ENCODE measurements around the gene PALM.

DNA sequence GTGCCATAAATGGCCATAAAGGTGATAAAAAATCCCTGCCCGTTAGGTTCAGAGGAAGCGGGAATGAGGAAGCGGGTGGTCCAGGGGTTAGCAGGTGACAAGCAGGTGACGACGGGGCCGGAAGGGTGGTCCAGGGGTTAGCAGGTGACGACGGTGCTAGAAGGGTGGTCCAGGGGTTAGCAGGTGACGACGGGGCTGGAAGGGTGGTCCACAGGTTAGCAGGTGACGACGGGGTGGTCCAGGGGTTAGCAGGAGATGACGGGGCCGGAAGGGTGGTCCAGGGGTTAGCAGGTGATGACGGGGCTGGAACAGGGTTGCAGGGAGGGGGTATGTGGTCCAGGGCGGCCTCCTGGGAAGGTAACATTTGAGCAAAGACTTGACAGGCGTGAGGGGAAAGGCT lies 19.7 kb upstream of the PALM start:
- no peak for TF ChIP-seq POLR2AphosphoS5 (IDR thresholded peaks at IDR 0.05)
- TF ChIP-seq, protein P1, sequence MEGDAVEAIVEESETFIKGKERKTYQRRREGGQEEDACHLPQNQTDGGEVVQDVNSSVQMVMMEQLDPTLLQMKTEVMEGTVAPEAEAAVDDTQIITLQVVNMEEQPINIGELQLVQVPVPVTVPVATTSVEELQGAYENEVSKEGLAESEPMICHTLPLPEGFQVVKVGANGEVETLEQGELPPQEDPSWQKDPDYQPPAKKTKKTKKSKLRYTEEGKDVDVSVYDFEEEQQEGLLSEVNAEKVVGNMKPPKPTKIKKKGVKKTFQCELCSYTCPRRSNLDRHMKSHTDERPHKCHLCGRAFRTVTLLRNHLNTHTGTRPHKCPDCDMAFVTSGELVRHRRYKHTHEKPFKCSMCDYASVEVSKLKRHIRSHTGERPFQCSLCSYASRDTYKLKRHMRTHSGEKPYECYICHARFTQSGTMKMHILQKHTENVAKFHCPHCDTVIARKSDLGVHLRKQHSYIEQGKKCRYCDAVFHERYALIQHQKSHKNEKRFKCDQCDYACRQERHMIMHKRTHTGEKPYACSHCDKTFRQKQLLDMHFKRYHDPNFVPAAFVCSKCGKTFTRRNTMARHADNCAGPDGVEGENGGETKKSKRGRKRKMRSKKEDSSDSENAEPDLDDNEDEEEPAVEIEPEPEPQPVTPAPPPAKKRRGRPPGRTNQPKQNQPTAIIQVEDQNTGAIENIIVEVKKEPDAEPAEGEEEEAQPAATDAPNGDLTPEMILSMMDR (IDR thresholded peaks at IDR 0.05; ENCODE audit: poor library complexity, severe bottlenecking), result no peak
- TF ChIP-seq, protein P2, sequence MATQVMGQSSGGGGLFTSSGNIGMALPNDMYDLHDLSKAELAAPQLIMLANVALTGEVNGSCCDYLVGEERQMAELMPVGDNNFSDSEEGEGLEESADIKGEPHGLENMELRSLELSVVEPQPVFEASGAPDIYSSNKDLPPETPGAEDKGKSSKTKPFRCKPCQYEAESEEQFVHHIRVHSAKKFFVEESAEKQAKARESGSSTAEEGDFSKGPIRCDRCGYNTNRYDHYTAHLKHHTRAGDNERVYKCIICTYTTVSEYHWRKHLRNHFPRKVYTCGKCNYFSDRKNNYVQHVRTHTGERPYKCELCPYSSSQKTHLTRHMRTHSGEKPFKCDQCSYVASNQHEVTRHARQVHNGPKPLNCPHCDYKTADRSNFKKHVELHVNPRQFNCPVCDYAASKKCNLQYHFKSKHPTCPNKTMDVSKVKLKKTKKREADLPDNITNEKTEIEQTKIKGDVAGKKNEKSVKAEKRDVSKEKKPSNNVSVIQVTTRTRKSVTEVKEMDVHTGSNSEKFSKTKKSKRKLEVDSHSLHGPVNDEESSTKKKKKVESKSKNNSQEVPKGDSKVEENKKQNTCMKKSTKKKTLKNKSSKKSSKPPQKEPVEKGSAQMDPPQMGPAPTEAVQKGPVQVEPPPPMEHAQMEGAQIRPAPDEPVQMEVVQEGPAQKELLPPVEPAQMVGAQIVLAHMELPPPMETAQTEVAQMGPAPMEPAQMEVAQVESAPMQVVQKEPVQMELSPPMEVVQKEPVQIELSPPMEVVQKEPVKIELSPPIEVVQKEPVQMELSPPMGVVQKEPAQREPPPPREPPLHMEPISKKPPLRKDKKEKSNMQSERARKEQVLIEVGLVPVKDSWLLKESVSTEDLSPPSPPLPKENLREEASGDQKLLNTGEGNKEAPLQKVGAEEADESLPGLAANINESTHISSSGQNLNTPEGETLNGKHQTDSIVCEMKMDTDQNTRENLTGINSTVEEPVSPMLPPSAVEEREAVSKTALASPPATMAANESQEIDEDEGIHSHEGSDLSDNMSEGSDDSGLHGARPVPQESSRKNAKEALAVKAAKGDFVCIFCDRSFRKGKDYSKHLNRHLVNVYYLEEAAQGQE (IDR thresholded peaks at IDR 0.05; ENCODE audit: borderline replicate concordance), result no peak
- TF ChIP-seq EZH2 (IDR thresholded peaks at IDR 0.05; ENCODE audit: borderline replicate concordance, insufficient read depth, low read length, poor library complexity, severe bottlenecking), result no peak
- no peak for TF ChIP-seq MXI1 (conservative IDR thresholded peaks at IDR 0.05; ENCODE audit: poor library complexity, severe bottlenecking)
- no peak for TF ChIP-seq RAD21 (conservative IDR thresholded peaks at IDR 0.05)
- no peak for TF ChIP-seq EP300 (conservative IDR thresholded peaks at IDR 0.05; ENCODE audit: poor library complexity, severe bottlenecking)
- TF ChIP-seq TAF1 (IDR thresholded peaks at IDR 0.05; ENCODE audit: low read depth), result no peak
- TF ChIP-seq SMC3 (conservative IDR thresholded peaks at IDR 0.05; ENCODE audit: poor library complexity), result no peak
